Raji (cell line): ENCODE data around the gene GNL3L.

Source experiments
- POLR2A ChIP-seq: IDR thresholded peaks from 2 replicates; pipeline ENCODE4 v1.6.1; 2011; ENCODE audit warnings: low read depth, low read length, control low read depth; ENCODE audit not compliant: insufficient read depth

Gene GNL3L

GRCh38 chrX:54534271-54534670 is 4.3 kb downstream of the GNL3L start:
- TF ChIP-seq POLR2A: no peak

- TF ChIP-seq POLR2A: no peak
Observed at GRCh38 chrX:54540289-54540688, 10.3 kb downstream of the GNL3L start.

DNA sequence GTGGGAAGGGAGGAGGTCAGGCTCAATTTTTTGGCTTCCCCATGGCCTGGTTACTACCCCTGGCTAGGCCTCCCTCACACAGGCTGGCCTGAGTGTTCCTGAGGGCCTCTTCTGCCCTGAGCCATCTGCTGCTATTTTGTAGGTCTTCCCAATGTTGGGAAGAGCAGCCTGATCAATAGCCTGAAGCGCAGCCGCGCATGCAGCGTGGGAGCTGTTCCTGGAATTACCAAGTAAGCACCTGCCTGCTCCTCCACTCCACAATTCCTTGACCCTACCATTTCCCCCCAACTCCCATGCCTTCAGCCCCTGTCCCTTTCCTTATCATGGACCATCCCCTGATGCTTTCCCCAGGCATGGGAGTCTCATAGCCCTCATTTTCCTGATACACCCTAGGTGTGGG is 20.8 kb downstream of the GNL3L start:
- TF ChIP-seq POLR2A: no peak

- TF ChIP-seq POLR2A: no peak
Observed at GRCh38 chrX:54551801-54552200, 21.8 kb downstream of the GNL3L start.

- no peak for TF ChIP-seq POLR2A
Observed at GRCh38 chrX:54560411-54560810, 30.4 kb downstream of the GNL3L start.

GRCh38 chrX:54561622-54562021 is 31.6 kb downstream of the GNL3L start:
- TF ChIP-seq POLR2A: no peak

DNA sequence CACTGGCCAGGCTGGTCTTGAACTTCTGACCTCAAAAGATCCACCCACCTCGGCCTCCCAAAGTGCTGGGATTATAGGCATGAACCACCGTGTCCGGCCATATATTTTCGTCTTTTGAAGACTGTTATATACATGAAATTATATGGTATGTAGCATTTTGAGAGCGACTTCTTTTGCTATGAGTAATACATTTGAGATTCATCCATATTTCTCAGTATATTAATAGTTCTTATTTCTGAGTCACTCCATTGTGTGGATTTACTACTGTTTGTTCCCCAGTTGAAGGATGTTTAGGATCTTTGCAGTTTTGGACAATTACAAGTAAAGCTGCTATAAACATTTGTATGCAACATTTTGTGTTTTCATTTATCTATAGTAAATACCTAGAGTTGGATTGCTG is 34.9 kb downstream of the GNL3L start:
- TF ChIP-seq POLR2A: no peak

DNA sequence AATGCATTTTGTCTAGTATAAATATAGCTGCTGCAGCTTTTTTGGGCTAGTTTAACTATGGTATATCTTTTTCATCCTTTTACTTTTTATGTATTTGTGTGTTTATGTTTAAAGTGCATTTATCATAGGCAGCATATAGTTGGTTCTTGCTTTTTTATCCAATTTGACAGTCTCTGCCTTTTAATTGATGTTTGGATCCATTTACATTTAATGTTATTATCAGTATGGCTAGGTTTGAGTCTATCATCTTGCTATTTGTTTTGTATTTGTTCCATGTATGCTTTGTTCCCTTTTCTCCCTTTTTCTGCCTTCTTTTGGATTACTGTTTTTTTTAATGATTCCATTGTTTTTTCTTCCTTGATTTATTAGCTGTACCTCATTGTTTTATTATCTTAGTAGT is 40.3 kb downstream of the GNL3L start:
- no peak for TF ChIP-seq POLR2A

- no peak for TF ChIP-seq POLR2A
Observed at GRCh38 chrX:54597728-54598127, 67.7 kb downstream of the GNL3L start.

DNA sequence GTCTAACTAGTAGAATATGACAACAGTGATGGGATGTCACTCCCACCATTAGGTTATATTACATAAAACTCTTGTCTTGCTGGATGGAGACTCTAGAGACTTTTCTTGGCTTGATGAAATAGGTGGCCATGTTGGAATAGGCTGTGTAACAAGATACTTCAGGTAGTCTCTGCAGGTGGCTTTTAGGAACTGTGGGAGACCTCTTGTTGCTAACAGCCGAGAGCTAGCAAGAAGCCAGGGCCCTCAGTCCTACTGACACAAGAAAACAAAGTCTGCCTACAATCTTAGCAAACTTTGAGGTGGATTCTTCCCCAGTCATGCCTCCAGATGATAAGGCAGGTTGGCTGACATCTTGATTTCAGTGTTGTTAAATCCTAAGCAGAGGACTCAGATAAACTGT is 72.5 kb downstream of the GNL3L start:
- no peak for TF ChIP-seq POLR2A
